Measurements from ENCODE around the gene PRIMA1.

Gene PRIMA1

GRCh38 chr14:93793555-93794324 is 5.5 kb upstream of the PRIMA1 start:
- DNase-seq = no peak

- DNase-seq = no peak
These were observed 4.1 kb upstream of the PRIMA1 start for GRCh38 chr14:93792391-93792790.

GRCh38 chr14:93790966-93791365 is 2.7 kb upstream of the PRIMA1 start:
- DNase-seq = no peak

GRCh38 chr14:93789228-93790130 is 1.2 kb upstream of the PRIMA1 start:
- DNase-seq = peak; percentile 79

- peak; percentile 80 for DNase-seq
These were observed 400 bp upstream of the PRIMA1 start for GRCh38 chr14:93788543-93789227.

- no peak for DNase-seq
These were observed 606 bp downstream of the PRIMA1 start for GRCh38 chr14:93787465-93788292.

GRCh38 chr14:93785423-93785822 is 2.9 kb downstream of the PRIMA1 start:
- DNase-seq = no peak

- no peak for DNase-seq
These were observed 3.4 kb downstream of the PRIMA1 start for GRCh38 chr14:93784878-93785277.

- DNase-seq = no peak
These were observed 7.4 kb downstream of the PRIMA1 start for GRCh38 chr14:93780813-93781400.

- no peak for DNase-seq
These were observed 9.2 kb downstream of the PRIMA1 start for GRCh38 chr14:93778856-93779629.

- DNase-seq = no peak
These were observed 9.8 kb downstream of the PRIMA1 start for GRCh38 chr14:93778453-93778852.

- DNase-seq = no peak
These were observed 12.5 kb downstream of the PRIMA1 start for GRCh38 chr14:93775744-93776143.

GRCh38 chr14:93775158-93775557 is 13.1 kb downstream of the PRIMA1 start:
- DNase-seq = no peak

- DNase-seq = no peak
These were observed 16.0 kb downstream of the PRIMA1 start for GRCh38 chr14:93772263-93772662.

GRCh38 chr14:93765970-93766369 is 22.3 kb downstream of the PRIMA1 start:
- no peak for DNase-seq

GRCh38 chr14:93765155-93765554 is 23.1 kb downstream of the PRIMA1 start:
- no peak for DNase-seq

- no peak for DNase-seq
These were observed 24.1 kb downstream of the PRIMA1 start for GRCh38 chr14:93764211-93764659.

GRCh38 chr14:93759719-93760307 is 28.5 kb downstream of the PRIMA1 start:
- peak; percentile 78 for DNase-seq

- DNase-seq = no peak
These were observed 31.1 kb downstream of the PRIMA1 start for GRCh38 chr14:93757206-93757605.

- no peak for DNase-seq
These were observed 34.6 kb downstream of the PRIMA1 start for GRCh38 chr14:93753647-93754046.

Data from NCI-H1694 treated with DMSO at 0.1 percent for 48 hours (cell line).